Inferior parietal cortex (tissue), 1 donor: ENCODE results near the gene EML6.
"Not testable (repeated sequence)": the region's sequence is repeated elsewhere in the genome, so short reads cannot be mapped to it uniquely, and the experiment has no call there.

ENCODE experiments used
- DNase-seq: peaks from one replicate; pipeline ENCODE4 v3.0.0-alpha.2; 2016; ENCODE audit errors: extremely low spot score

The EML6 gene

GRCh38 chr2:54965425-54965824 is 242.0 kb downstream of the EML6 start:
- DNase-seq = no peak

- no peak for DNase-seq
Measured at GRCh38 chr2:54966165-54966832, 242.8 kb downstream of the EML6 start.

- DNase-seq = no peak
Measured at GRCh38 chr2:54966837-54967236, 243.4 kb downstream of the EML6 start.

GRCh38 chr2:54967269-54967668 is 243.8 kb downstream of the EML6 start:
- no peak for DNase-seq

- DNase-seq = no peak
Measured at GRCh38 chr2:54967759-54968365, 244.4 kb downstream of the EML6 start.

GRCh38 chr2:54968561-54969218 is 245.2 kb downstream of the EML6 start:
- no peak for DNase-seq

GRCh38 chr2:54969295-54969939 is 246.0 kb downstream of the EML6 start:
- DNase-seq = no peak

GRCh38 chr2:54969940-54970338 is 246.5 kb downstream of the EML6 start:
- DNase-seq = no peak

- no peak for DNase-seq
Measured at GRCh38 chr2:54975175-54975574, 251.7 kb downstream of the EML6 start.

GRCh38 chr2:54975598-54976492 is 252.4 kb downstream of the EML6 start:
- DNase-seq = no peak

- no peak for DNase-seq
Measured at GRCh38 chr2:54977149-54977548, 253.7 kb downstream of the EML6 start.

- peak; percentile 31 for DNase-seq
Measured at GRCh38 chr2:54979321-54980044, 256.0 kb downstream of the EML6 start.

- DNase-seq = no peak
Measured at GRCh38 chr2:54981385-54981784, 257.9 kb downstream of the EML6 start.

GRCh38 chr2:54983345-54984220 is 260.1 kb downstream of the EML6 start:
- peak; percentile 20 for DNase-seq

- no peak for DNase-seq
Measured at GRCh38 chr2:54984476-54984875, 261.0 kb downstream of the EML6 start.

- no peak for DNase-seq
Measured at GRCh38 chr2:54986264-54986663, 262.8 kb downstream of the EML6 start.

- no peak for DNase-seq
Measured at GRCh38 chr2:54988612-54989011, 265.1 kb downstream of the EML6 start.

- DNase-seq = not testable (repeated sequence)
Measured at GRCh38 chr2:54990694-54991093, 267.2 kb downstream of the EML6 start.

GRCh38 chr2:54995553-54995952 is 272.1 kb downstream of the EML6 start:
- DNase-seq = no peak

- DNase-seq = no peak
Measured at GRCh38 chr2:54997826-54998225, 274.4 kb downstream of the EML6 start.
